ENCODE results near the gene CCDC141. TPM values are rescaled to one million over a fixed set of nuclear protein-coding genes. Genes with fewer than 3 reads are reported as not detected.
"Not testable (repeated sequence)": the region's sequence is repeated elsewhere in the genome, so short reads cannot be mapped to it uniquely, and the experiment has no call there.

CCDC141 gene
- total and polyA plus RNA-seq, 12 donors = 5.2 to 379 (median 224) TPM

DNA sequence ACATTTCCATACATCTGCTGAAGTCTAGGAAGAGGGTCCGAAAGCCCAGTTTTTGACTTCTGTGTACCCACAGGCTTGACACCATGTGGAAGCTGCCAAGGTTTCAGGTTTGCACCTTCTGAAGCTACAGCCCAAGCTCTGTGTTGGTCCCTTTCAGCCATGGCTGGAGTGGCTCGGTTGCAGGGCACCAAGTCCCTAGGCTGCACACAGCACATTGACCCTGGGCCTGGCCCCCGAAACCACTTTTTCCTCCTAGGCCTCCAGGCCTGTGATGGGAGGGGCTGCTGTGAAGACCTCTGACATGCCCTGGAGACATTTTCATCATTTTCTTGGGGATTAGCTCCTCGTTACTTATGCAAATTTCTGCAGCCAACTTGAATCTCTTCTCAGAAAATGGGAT, 55.7 kb downstream of the CCDC141 start:
- Histone ChIP-seq H3K4me1 (no peaks in the 10 kb centered on the region), H3K27me3 (no peaks in the 10 kb centered on the region), H3K9me3 (peaks cover 0 to 6% (median 0%) of the 10 kb centered on the region in 11 donors), H3K36me3 (no peaks in the 10 kb centered on the region), H3K27ac (no peak overlapping the region), H3K4me3 (no peak overlapping the region)
- intact Hi-C loops (cut with DNase I) = no loop called here
- 83% methylated on average over 4 of the region's 4 CpGs for WGBS, 2 donors
- ATAC-seq = no peak
- no peak for DNase-seq
- TF ChIP-seq, protein P1, sequence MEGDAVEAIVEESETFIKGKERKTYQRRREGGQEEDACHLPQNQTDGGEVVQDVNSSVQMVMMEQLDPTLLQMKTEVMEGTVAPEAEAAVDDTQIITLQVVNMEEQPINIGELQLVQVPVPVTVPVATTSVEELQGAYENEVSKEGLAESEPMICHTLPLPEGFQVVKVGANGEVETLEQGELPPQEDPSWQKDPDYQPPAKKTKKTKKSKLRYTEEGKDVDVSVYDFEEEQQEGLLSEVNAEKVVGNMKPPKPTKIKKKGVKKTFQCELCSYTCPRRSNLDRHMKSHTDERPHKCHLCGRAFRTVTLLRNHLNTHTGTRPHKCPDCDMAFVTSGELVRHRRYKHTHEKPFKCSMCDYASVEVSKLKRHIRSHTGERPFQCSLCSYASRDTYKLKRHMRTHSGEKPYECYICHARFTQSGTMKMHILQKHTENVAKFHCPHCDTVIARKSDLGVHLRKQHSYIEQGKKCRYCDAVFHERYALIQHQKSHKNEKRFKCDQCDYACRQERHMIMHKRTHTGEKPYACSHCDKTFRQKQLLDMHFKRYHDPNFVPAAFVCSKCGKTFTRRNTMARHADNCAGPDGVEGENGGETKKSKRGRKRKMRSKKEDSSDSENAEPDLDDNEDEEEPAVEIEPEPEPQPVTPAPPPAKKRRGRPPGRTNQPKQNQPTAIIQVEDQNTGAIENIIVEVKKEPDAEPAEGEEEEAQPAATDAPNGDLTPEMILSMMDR (IDR thresholded peaks at IDR 0.05) = no peak

DNA sequence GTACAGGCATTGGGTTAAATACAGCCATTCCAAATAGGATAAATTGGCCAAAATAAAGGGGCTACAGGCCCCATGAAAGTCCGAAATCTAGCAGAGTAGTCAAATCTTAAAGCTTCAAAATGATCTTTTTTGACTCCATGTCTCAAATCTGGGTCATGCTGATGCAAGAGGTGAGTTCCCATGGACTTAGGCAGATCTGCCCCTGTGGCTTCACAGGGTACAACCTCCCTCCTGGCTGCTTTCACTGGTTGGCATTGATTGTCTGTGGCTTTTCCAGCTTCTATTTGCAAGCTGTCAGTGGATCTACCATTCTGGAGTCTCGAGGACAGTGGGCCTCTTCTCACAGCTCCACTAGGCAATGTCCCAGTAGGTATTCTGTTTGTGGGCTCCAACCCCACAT, 56.1 kb downstream of the CCDC141 start:
- no peak overlapping the region for H3K4me3 ChIP-seq
- H3K36me3 ChIP-seq = no peaks in the 10 kb centered on the region
- TF ChIP-seq, protein P1 (IDR thresholded peaks at IDR 0.05) = no peak
- H3K9me3 ChIP-seq = peaks cover 0 to 6% (median 0%) of the 10 kb centered on the region in 11 donors
- intact Hi-C loops (cut with DNase I) = no loop called here
- 80 to 83% methylated on average over 2 of the region's 2 CpGs for WGBS, 2 donors
- H3K27me3 ChIP-seq = no peaks in the 10 kb centered on the region
- H3K4me1 ChIP-seq = no peaks in the 10 kb centered on the region
- H3K27ac ChIP-seq = no peak overlapping the region
- ATAC-seq (peak in 1 of 8 donors; percentile 61), DNase-seq (no peak)

DNA sequence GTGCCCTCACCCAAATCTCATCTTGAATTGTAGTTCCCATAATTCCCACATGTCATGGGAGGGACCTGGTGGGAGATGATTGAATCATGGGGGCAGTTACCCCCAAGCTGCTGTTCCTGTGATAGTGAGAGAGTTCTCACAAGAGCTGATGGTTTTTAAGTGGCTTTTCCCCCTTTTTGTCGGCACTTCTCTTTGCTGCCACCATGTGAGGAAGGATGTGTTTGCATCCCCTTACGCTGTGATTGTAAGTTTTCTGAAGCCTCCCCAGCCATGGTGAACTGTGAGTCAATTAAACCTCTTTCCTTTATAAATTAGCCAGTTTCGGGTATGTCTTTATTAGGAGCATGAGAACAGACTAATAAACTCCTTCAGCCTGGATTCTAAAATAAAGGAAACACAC, 57.2 kb downstream of the CCDC141 start:
- H3K27me3 ChIP-seq; intact Hi-C loops (cut with DNase I); H3K27ac ChIP-seq; H3K4me1 ChIP-seq; DNase-seq; H3K9me3 ChIP-seq; H3K36me3 ChIP-seq; H3K4me3 ChIP-seq; ATAC-seq: not testable (repeated sequence)
- WGBS, 2 donors = 72 to 75% methylated on average over 3 of the region's 3 CpGs

DNA sequence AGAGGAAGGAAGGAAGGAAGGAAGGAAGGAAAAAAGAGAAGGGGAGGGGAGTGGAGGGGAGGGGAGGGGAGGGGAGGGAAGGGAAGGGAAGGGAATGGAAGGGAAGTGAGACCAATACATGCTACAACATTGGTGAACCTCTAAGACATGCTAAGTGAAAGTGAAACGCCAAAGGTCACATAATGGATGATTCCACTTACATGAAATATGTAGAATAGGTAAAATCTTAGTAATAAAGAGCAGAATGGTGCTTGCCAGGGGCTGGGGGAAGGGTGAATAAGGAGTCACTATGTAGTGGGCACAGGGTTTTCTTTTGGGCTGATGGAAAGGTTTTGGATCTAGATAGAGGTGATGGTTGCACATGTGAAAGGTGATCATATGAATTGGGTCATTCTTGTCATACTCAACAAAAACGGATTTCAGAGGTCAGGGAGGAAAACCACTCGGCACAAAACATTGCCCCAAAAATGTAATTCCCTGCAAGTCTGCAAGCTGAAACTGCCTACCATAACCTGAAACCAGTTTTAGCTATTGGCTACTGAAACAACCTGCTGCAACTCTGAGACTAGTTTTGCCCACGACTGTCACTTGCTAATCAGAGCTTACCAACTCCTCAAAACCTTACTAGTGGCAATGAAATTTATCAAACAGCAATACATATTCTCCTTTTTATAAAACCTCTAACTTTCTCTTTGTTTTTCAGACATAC, 59.2 kb downstream of the CCDC141 start:
- WGBS, 2 donors = 60 to 76% methylated on average over 4 of the region's 4 CpGs
- intact Hi-C loops (cut with DNase I) = no loop called here
- no peak overlapping the region for H3K27ac ChIP-seq
- TF ChIP-seq, protein P1 (IDR thresholded peaks at IDR 0.05) = no peak
- H3K9me3 ChIP-seq = peaks cover 0 to 6% (median 0%) of the 10 kb centered on the region in 11 donors
- ATAC-seq (no peak), DNase-seq (no peak)
- H3K36me3 ChIP-seq = no peaks in the 10 kb centered on the region
- no peaks in the 10 kb centered on the region for H3K27me3 ChIP-seq
- H3K4me3 ChIP-seq = no peak overlapping the region
- no peaks in the 10 kb centered on the region for H3K4me1 ChIP-seq

DNA sequence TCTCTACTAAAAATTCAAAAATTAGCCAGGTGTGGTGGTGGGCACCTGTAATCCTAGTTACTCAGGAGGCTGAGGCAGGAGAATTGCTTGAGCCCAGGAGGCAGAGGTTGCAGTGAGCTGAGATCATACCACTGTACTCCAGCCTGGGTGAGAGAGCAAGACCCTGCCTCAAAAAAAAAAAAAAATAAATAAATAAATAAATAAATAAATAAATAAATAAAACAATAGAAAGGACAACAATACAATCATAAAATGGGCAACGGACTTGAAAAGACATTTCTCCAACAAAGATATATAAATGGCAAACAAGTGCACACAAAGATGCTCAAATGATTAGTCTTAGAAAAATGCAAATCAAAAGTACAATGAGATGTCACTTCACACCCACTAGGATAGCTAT, 60.5 kb downstream of the CCDC141 start:
- ATAC-seq; H3K27ac ChIP-seq; H3K36me3 ChIP-seq; H3K27me3 ChIP-seq; H3K9me3 ChIP-seq; intact Hi-C loops (cut with DNase I); H3K4me1 ChIP-seq; DNase-seq; H3K4me3 ChIP-seq: not testable (repeated sequence)
- 31 to 94% methylated on average over 1 of the region's 1 CpG for WGBS, 2 donors

DNA sequence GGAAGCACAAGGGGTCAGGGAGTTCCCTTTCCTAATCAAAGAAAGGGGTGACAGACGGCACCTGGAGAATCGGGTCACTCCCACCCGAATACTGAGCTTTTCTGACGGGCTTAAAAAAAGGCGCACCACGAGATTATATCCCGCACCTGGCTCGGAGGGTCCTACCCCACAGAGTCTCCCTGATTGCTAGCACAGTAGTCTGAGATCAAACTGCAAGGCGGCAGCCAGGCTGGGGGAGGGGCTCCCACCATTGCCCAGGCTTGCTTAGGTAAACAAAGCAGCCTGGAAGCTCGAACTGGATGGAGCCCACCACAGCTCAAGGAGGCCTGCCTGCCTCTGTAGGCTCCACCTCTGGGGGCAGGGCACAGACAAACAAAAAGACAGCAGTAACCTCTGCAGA, 67.3 kb downstream of the CCDC141 start:
- not testable (repeated sequence) for ATAC-seq, H3K36me3 ChIP-seq, H3K27ac ChIP-seq, DNase-seq, H3K4me1 ChIP-seq, H3K4me3 ChIP-seq, H3K9me3 ChIP-seq, H3K27me3 ChIP-seq
- 65 to 86% methylated on average over 8 to 10 of the region's 10 CpGs for WGBS, 2 donors
- intact Hi-C loops (cut with DNase I) = loop anchor here in 1 of 10 donors (5.0 kb wide), 1 partner anchor 45 kb away; no protein-coding TSS in a partner anchor
